Endometrial microvascular endothelial cells (primary cell): ENCODE results near the gene ATXN1. TPM values are rescaled to one million over a fixed set of nuclear protein-coding genes. Genes with fewer than 3 reads are reported as not detected.

ENCODE experiments used
- in situ Hi-C: cut with HindIII; loops from 2 replicates; pipeline ENCODE4 v1.10.0; 2017; ENCODE audit warnings: low sequenced_read_pairs, low pct_unique_long_range_greater_than_20kb; ENCODE audit errors: inconsistent ontology term
- total RNA-seq: library from RNA; depleted of rRNA; stranded (reverse); fragments of >200 nt; gene quantifications from one replicate; pipeline ENCODE4 v1.2.3, GENCODE V29; 2015; ENCODE audit errors: inconsistent ontology term

ATXN1 gene
- total RNA-seq, 1 donor from 2014 or later: 8.1 TPM

DNA sequence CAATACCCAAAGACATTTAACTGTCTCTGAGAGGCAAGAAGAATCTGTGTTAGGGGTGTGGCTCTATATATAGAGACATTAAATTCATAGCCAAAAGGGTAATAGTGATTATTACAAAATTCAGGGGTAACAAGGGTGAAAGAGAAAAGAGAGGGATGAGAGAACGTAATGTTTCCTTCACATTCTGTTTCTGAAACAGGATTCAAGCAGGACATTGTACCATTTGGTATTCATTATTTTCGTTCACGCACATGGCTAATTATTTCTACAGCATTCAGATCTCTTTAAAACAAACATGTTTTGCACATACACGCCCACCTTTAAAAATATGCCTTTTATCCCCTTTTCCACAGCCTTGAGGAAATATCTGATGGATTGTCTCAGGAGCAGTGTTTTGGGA, 400.1 kb downstream of the ATXN1 start:
- in situ Hi-C loops: no loop called here

DNA sequence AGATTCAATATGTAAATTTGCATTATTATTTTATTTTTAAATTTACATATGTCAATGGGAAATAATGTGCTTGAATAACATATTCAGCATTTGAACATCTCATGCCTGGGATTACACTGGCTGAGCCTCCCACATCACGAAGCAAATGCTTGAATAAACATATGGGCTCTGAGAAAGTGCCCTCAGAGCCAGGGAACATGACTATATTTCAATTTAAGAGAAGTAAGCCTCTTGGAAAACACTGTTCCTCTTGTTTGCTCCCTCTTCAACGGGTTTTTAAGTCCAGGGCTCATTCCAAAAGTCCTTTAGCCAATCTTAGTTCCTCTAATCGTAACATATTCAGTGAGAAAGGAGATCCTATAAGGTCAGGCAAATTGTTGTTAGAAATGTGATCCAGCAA, 400.9 kb downstream of the ATXN1 start:
- in situ Hi-C loops: no loop called here

DNA sequence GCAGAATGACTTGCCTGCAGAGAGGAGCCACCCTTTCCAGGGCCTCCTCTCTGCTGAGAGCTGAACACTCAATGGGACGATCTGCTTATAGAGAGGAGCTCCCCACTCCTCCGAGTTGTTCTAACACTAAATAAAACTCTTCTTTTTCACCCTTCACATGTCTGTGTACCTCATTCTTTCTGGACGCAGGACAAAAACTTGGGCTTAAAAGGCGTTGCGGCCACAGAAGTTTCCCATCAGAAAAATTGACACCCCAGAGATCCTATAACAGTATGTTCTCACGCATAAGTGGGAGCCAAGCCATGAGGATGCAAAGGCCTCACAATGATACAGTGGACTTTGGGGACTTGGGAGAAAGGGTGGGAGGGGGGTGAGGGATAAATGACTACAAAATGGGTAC, 401.7 kb downstream of the ATXN1 start:
- in situ Hi-C loops: no loop called here

DNA sequence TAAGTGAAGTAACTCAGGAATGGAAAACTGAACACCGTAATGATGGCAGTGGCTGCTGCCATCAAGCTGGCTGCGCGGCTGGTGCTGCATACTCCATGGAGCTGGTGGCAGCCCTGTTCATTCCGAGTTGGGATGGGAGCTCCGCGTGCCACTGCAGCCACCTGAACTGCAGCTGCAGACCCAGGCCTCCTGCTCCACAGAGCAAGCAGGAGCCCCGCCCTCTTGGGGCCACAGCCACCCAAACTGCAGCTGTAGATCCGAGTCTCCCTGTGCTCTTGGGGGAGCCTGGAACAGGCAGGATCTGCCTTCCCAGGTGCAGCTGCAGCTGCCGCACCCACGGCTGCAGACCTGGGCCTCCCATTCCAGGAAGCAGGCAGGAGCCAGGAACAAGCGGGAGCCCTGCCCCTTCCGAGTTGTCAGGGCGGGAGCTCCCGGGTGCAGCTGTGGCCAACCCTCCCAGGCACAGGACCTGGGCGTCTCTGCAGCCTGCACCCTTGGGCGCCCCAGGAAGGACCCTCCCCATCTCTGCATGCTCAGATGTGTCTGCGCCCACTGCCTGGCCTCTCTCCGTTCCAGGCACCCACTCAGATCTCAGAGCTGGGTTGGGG, 402.6 kb downstream of the ATXN1 start:
- in situ Hi-C loops: no loop called here

DNA sequence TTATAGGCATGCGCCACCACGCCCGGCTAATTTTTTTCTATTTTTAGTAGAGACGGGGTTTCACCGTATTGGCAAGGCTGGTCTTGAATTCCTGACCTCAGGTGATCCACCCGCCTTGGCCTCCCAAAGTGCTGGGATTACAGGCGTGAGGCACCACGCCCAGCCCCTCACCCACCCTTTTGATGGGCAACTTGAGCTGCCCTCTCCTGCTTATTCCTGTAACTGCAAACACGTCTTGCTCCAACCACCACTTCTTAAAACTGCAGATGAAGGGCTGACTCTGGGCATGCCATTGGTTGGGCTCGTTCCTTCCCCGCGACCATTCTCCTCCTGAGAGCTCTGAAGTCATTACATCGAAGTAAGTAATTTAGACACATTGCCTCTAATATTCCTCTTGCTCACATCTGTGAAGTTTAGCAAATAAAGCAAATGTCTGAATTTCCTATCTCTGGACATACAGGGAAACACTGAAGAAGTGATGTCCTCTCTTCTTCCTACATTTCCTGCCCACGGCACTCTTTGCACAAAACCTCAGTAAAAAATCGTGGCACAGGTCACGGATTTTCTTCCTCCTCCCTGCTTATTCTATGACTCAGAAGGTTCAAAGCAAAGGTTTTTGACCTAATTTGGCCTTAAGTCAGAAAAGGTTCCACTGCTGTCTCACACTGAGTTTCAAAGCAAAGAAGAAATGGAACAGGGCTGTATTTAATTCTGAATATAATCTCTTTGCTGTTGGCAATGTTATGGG, 405.4 kb downstream of the ATXN1 start:
- in situ Hi-C loops: no loop called here

DNA sequence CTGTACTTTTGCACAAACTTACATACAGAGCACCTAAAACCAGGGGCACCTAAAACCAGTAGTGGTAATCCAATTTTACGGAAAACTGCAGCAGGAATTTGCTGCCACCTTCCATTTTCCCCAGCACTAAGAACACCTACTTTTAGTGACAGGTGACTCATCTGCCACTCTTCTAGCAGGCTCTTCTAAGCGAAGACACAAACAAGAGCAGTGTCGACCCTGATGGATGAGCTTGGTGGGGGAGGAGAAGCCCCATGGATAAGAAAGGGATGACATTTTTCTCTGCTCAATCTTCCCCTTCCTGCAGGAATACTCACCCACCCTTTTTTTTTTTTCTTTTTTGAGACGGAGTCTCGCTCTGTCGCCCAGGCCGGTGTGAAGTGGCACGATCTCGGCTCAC, 406.0 kb downstream of the ATXN1 start:
- in situ Hi-C loops: no loop called here

DNA sequence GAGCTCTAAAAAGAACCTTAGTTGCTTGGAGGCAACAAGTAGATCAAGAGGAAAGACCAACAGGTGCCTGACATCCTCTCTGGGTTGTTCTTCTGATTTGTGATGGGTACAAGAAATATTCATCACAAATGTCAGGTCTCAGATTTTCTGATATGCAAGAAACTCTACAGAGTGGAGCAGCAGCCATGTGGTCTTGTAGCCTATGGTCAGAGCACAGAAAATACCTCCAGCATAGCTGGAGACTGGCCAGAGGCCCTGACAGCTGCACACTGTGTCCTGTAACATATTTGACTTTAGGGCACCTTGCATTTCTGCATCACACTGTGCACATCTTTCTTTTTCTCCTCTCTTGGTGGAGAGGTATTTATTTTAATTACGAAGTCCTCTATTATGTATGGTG, 406.6 kb downstream of the ATXN1 start:
- in situ Hi-C loops: no loop called here

DNA sequence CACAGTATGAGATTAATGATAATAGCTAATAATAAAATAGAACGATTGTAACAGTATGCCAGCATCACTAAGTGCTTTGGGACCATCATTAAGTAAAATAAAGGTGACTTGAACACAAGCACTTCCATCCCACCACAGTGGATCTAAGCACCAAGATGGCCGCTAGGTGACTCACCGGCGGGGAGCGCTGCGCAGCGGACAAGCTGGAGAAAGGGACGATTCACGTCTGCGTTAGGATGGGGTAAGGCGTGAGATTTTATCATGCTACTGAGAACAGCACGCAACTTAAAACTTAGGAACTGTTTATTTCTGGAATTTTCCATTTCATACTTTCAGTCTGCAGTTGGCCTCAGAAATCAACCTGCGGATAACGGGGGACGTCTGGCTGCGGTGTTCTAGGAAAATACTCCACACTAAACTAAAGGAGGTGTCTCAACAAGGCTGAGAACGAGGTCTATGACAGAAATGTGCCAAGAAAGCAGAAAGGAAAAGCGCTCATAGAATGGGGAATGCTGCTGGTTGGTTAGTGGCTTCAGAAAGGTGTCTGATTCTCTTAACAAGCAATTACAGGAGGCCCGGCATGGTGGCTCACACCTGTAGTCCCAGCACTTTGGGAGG, 408.3 kb downstream of the ATXN1 start:
- in situ Hi-C loops: no loop called here

DNA sequence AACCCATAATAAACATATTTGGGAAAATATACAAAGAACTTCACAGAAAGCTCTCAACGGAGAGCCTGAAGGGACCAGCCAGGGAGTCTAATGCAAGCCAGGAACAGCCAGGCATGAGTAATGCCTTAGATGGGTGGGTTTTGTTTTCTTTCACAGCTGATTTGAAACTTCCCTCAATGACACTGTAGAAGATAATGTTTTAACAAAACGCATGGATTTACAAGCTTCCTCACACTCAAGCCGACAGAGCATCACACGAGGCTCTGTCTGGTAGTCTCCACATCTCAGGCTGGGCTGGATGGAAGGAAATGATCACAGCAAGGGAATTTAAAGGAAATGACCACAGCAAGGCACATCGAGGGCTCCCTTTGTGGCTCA, 409.0 kb downstream of the ATXN1 start:
- in situ Hi-C loops: no loop called here

DNA sequence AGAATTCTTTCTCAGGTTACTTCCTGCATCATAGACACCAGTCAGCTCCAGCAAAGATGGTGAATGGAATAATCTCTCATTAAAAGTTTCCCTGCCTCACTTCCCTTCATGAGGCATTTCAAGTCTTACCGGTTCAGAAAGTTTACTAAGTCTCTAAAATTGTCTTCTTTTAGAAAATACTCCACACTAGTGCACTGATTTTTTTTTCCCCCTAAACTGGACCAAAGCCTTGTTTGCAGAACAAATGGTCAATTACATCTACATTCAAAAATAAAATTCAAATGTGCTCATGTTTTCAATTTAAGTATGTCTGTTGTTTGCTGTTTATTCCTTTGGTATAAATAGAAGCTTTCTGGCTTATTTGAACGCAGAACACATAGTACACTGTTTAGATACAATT, 411.7 kb downstream of the ATXN1 start:
- in situ Hi-C loops: no loop called here

DNA sequence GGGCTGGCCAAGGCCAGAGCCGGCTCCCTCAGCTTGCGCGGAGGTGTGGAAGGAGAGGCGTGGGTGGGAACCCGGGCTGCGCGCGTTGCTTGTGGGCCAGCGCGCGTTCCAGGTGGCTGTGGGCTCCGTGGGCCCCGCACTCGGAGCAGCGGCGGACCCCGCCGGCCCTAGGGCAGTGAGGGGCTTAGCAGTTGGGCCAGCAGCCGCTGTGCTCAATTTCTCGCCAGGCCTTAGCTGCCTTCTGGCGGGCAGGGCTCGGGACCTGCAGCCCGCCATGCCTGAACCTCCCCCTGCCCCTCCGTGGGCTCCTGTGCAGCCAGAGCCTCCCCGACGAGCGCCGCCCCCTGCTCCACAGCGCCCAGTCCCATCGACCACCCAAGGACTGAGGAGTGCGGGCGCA, 414.4 kb downstream of the ATXN1 start:
- in situ Hi-C loops: no loop called here

DNA sequence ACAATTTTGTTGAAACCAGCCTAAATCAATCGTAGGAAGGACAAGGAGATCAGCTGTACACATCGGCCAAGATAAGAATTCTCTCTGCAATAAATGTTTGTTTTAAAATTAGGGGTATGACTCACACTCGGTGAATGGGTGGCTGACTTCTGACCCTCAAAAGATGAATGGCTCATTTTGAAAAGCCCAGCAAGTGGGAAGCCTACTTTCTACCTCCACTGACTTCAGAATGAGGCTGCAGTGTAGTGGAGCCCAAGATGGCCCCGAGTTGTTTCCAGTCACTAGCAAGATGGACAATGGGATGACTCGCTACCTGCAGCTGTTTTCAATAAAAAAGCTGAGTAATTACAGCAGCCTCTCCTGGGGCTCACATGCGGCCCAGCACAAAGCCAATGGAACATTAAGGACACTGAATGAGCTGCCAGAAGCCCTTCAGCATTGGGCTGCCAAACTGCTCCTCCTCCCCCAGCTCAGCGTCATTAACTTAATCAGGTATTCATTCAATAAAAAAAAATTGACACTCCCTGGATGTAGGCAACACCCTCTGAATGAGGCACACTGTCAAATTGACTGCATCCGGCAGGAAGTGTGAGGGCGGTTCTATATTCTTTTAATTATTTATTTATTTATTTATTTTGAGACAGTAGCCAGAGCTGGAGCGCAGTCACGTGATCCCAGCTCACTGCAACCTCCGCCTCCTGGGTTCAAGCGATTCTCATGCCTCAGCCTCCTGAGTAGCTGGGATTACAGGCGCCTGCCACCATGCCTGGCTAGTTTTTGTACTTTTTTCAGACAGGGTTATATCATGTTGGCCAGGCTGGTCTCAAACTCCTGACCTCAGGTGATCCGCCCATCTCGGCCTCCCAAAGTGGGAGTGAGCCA, 415.6 kb downstream of the ATXN1 start:
- in situ Hi-C loops: no loop called here

DNA sequence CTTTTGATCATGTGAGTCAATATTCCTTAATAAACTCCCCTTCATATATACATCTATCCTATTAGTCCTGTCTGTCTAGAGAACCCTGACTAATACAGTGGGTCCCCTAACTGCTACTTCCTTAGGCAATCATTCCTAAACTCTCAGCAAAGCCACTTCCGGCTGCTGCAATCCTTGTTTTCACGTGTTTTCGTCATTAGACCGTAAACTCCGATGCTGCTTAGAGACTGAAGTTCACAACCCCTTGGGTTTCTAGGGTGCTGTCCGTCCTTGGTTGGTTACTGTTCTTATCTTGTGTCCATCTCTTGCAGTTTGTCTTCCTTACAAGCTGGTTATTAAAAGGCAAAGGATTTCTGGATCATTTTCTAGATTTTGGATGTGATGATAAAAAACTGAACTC, 416.5 kb downstream of the ATXN1 start:
- in situ Hi-C loops: no loop called here

DNA sequence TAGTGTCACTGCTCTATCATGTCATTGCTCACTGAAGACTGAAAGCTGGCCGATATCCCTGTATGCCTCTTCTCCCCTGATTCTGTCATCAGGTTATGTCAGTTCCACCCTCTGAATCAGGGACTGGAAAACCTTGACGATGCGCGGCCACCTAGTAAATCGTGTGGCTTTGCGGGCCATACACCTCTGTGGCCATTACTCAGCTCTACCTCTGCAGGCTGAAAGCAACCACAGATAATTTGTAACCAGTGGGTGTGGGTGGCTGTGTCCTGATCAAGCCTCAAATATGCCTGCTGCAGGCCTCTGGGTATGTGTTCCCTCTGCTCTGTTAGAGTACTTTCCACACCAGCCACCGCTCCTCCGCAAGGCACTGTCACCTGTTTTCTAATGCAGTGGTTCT, 417.7 kb downstream of the ATXN1 start:
- in situ Hi-C loops: no loop called here

DNA sequence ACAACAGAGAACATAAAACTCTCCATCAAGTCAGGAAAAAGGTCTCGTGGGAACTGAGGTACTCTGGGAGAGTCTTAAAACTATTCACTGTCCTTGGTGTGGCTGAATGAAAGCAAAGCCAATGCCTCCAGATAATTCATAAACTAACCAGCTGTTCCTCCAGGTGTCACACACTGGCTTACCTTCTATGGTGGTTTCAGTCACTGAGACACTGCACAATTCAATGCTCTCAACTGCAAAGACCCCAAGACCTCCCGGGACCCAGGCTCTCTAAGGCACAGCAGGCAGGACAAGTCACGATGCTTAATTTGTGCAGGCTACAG, 422.0 kb downstream of the ATXN1 start:
- in situ Hi-C loops: no loop called here

DNA sequence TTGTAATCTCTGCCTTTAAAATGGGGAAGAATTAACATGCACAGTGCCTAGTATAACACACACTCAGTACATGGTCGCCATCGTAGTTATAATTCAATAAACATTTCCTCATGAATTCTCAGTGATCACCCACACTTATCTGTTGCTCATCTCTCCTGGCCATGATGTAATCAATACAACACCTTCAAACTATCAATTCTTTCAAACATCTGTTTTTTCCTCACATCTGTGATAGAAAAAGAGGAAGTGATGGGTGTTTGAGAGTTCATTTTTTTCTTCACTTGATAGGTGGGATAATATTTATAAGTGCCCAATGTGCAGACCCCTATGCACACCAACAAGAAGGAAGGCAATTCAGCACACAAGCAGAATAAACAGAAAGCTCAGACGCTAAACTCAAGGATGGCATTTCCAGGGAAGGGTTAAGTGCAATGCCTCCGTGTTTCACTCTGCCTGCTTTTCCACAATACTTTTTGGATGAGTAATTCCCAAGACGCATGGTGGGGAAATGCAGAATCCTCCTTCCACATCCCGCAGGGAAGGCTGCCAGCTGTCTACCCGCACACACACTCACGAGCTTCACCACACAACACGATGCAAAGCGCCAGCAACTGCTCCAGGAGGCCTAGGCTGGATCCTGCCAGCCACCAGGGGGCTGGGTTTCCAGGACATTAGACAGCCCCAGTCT, 422.5 kb downstream of the ATXN1 start:
- in situ Hi-C loops: no loop called here

DNA sequence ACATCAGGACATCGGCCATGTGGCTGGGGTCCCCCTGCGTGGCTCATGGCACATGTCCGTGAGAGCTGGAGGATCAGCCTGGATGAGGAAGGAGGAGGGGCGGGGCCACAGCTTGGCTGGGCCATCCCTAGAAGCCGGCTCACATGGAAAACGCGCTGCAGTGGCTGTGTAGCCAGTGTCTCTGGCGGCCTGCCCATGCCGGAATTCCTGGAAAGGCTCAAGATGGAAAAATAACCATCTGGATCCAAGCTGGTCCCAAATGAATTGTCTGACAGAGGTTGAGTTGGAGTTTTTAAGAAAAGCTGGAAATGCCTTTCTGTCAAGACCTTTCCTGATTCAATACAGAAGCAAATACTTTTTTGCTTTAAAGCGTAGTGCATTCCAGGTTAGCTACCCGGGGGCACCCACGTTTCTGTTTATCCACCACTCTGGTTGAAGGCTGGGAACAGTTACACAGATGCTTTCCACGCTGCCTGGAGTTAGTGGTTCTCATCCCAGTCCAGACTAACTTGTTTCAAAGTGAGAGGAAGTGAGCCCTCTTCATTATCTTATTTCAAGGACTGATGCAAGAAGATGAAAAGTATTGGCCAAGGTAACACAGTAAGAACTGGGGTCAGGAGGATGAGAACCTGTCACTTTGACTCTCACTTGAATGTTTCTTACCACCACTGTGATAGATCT, 423.8 kb downstream of the ATXN1 start:
- in situ Hi-C loops: no loop called here

DNA sequence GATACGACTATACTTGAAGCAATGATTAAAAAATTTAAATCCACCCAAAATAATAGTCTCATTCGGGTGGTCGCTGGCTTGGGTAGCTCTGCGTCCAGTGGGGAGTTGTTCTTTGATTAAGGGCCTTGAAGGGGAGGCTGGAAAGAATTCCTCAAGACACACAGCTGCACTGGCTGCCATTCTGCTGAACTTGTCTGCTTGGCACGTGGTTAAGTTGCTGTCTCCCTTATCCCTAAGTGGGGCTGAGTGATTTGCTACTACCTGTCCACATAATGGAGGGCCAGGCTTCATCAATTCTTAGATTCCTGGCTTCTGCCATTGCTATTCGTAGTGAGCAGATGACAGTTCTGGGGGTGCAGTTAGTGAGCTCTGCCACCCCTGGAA, 424.4 kb downstream of the ATXN1 start:
- in situ Hi-C loops: no loop called here
